MM.1S (cell line): Measurements from ENCODE around the gene YOD1.

Experiments
- DNase-seq: peaks from one replicate; pipeline ENCODE4 v3.0.0-alpha.2; 2015
- H2AFZ ChIP-seq: fragments of 300-600 bp; sonication (generic); 2 replicates; pipeline ENCODE4 v1.6.0; 2016; ENCODE audit warnings: antibody characterized with exemption, low read length
- H3F3A ChIP-seq: fragments of 300-600 bp; sonication (generic); 2 replicates; pipeline ENCODE4 v1.6.1; 2016; ENCODE audit warnings: mild to moderate bottlenecking, antibody characterized with exemption, low read length, moderate library complexity, mixed read lengths; ENCODE audit not compliant: insufficient read depth
- H3K27ac ChIP-seq: fragments of 300-600 bp; sonication (generic); 2 replicates; pipeline ENCODE4 v1.5.1; 2016; ENCODE audit warnings: mild to moderate bottlenecking, low read length
- H3K27me3 ChIP-seq: fragments of 300-600 bp; sonication (generic); replicated peaks from 2 replicates; pipeline ENCODE4 v1.6.0; 2016; ENCODE audit warnings: low read length; ENCODE audit not compliant: insufficient read depth
- H3K36me3 ChIP-seq: fragments of 300-600 bp; sonication (generic); replicated peaks from 2 replicates; pipeline ENCODE4 v1.6.1; 2016; ENCODE audit warnings: mild to moderate bottlenecking, low read length, mixed read lengths; ENCODE audit not compliant: insufficient read depth
- H3K4me1 ChIP-seq: fragments of 300-600 bp; sonication (generic); 2 replicates; pipeline ENCODE4 v1.6.1; 2016; ENCODE audit warnings: low read length, mixed read lengths
- H3K4me2 ChIP-seq: fragments of 300-600 bp; sonication (generic); 2 replicates; pipeline ENCODE4 v1.6.0; 2016; ENCODE audit warnings: low read depth, low read length
- H3K4me3 ChIP-seq: fragments of 300-600 bp; sonication (generic); 2 replicates; pipeline ENCODE4 v1.5.1; 2016; ENCODE audit warnings: low read length, mixed read lengths
- H3K79me2 ChIP-seq: fragments of 300-600 bp; sonication (generic); 2 replicates; pipeline ENCODE4 v1.6.1; 2016; ENCODE audit warnings: mixed run types, low read length, mixed read lengths
- H3K9ac ChIP-seq: fragments of 300-600 bp; sonication (generic); 2 replicates; pipeline ENCODE4 v1.6.1; 2016; ENCODE audit warnings: low read length, mixed read lengths
- H3K9me2 ChIP-seq: fragments of 300-600 bp; sonication (generic); replicated peaks from 2 replicates; pipeline ENCODE4 v1.6.1; 2016; ENCODE audit warnings: mild to moderate bottlenecking, low read length, mixed read lengths; ENCODE audit not compliant: insufficient read depth
- H3K9me3 ChIP-seq: fragments of 300-600 bp; sonication (generic); replicated peaks from 2 replicates; pipeline ENCODE4 v1.6.1; 2016; ENCODE audit warnings: mild to moderate bottlenecking, low read length, mixed read lengths; ENCODE audit not compliant: insufficient read depth
- H4K20me1 ChIP-seq: fragments of 300-600 bp; sonication (generic); 2 replicates; pipeline ENCODE4 v1.6.1; 2016; ENCODE audit warnings: mild to moderate bottlenecking, low read length, moderate library complexity, mixed read lengths; ENCODE audit not compliant: insufficient read depth
- EZH2 ChIP-seq: fragments of 300-600 bp; sonication (generic); optimal IDR thresholded peaks from 2 replicates; pipeline ENCODE3; 2017; ENCODE audit warnings: low read depth, mild to moderate bottlenecking, antibody characterized with exemption, low read length, mixed read lengths
- EZH2phosphoT487 ChIP-seq: fragments of 300-600 bp; sonication (generic); IDR thresholded peaks from 2 replicates; pipeline ENCODE4 v1.6.1; 2018; ENCODE audit warnings: antibody characterized with exemption, low read length
- TF ChIP-seq, protein P1 (sequence below): fragments of 300-600 bp; sonication (generic); IDR thresholded peaks from 2 replicates; pipeline ENCODE4 v1.5.1; 2016; ENCODE audit warnings: antibody characterized with exemption, low read length, mixed read lengths

YOD1 gene

GRCh38 chr1:207009945-207010344 lies 41.1 kb downstream of the YOD1 start:
- no peaks in the 10 kb centered on the region for H3K9me2 ChIP-seq
- H3K9me3 ChIP-seq, result no peaks in the 10 kb centered on the region
- H3K79me2 ChIP-seq, result no peaks in the 10 kb centered on the region
- H3K27me3 ChIP-seq, result peaks cover 8% of the 10 kb centered on the region; the same call in 1 of the 2 replicates
- no peaks in the 10 kb centered on the region for H3K36me3 ChIP-seq
- H4K20me1 ChIP-seq, result no peaks in the 10 kb centered on the region
- no peak overlapping the region for H3K4me3 ChIP-seq
- DNase-seq, result no peak
- no peak overlapping the region for H2AFZ ChIP-seq
- H3K27ac ChIP-seq, result no peak overlapping the region
- no peaks in the 10 kb centered on the region for H3F3A ChIP-seq
- no peak for TF ChIP-seq EZH2
- TF ChIP-seq, protein P1, sequence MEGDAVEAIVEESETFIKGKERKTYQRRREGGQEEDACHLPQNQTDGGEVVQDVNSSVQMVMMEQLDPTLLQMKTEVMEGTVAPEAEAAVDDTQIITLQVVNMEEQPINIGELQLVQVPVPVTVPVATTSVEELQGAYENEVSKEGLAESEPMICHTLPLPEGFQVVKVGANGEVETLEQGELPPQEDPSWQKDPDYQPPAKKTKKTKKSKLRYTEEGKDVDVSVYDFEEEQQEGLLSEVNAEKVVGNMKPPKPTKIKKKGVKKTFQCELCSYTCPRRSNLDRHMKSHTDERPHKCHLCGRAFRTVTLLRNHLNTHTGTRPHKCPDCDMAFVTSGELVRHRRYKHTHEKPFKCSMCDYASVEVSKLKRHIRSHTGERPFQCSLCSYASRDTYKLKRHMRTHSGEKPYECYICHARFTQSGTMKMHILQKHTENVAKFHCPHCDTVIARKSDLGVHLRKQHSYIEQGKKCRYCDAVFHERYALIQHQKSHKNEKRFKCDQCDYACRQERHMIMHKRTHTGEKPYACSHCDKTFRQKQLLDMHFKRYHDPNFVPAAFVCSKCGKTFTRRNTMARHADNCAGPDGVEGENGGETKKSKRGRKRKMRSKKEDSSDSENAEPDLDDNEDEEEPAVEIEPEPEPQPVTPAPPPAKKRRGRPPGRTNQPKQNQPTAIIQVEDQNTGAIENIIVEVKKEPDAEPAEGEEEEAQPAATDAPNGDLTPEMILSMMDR, result no peak
- TF ChIP-seq EZH2phosphoT487, result no peak
- no peak overlapping the region for H3K4me2 ChIP-seq
- no peaks in the 10 kb centered on the region for H3K4me1 ChIP-seq
- H3K9ac ChIP-seq, result no peak overlapping the region

DNA sequence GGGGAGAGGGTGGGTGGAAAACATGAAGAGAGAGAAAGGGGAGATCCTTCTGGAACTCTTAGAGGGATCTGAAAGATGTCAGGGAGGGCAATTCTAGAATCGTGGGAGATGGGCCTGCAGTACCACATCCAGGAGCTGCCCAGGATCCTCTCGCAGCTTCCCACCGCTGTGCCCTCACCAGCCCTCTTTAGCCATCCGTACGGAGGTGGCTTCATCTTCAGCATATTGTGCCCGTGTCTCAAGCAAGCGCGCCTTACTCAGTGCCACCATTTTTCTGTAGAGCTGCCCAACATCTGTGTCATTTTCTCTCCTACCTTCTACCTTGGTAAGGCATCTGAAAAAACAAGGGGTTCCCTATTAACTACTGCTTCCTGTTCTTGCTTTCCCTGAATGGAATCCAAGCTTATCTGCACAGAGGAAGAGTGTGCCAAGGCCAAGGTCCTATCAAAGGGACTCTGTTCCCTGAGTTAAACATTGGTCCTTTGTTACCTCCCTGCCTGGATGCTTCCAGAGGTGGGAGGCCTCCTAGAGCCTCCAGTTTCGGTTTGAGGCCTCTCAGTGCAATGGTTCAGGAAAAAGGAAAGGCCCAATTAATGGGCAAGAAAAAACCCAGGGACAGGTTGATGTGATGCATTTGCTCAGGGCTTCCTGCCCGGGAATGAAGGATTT lies 41.7 kb downstream of the YOD1 start:
- Histone ChIP-seq H3K9me2 (no peaks in the 10 kb centered on the region), H3F3A (no peaks in the 10 kb centered on the region), H3K27ac (no peak overlapping the region), H3K79me2 (no peaks in the 10 kb centered on the region), H3K4me1 (no peaks in the 10 kb centered on the region), H3K27me3 (peaks cover 8% of the 10 kb centered on the region; the same call in 1 of the 2 replicates), H2AFZ (no peak overlapping the region), H3K4me3 (no peak overlapping the region), H3K36me3 (no peaks in the 10 kb centered on the region), H3K9me3 (no peaks in the 10 kb centered on the region), H3K9ac (no peak overlapping the region), H3K4me2 (no peak overlapping the region), H4K20me1 (no peaks in the 10 kb centered on the region)
- no peak for TF ChIP-seq EZH2
- TF ChIP-seq, protein P1, result no peak
- TF ChIP-seq EZH2phosphoT487, result no peak
- DNase-seq, result no peak

- H3K36me3 ChIP-seq, result no peaks in the 10 kb centered on the region
- no peak for DNase-seq
- H3K4me2 ChIP-seq, result no peak overlapping the region
- TF ChIP-seq EZH2 (no peak), EZH2phosphoT487 (no peak)
- TF ChIP-seq, protein P1, result no peak
- no peak overlapping the region for H2AFZ ChIP-seq
- peaks cover 8% of the 10 kb centered on the region; the same call in 1 of the 2 replicates for H3K27me3 ChIP-seq
- no peaks in the 10 kb centered on the region for H3K9me3 ChIP-seq
- no peaks in the 10 kb centered on the region for H4K20me1 ChIP-seq
- H3F3A ChIP-seq, result no peaks in the 10 kb centered on the region
- no peaks in the 10 kb centered on the region for H3K9me2 ChIP-seq
- H3K27ac ChIP-seq, result no peak overlapping the region
- H3K79me2 ChIP-seq, result no peaks in the 10 kb centered on the region
- no peak overlapping the region for H3K4me3 ChIP-seq
- H3K4me1 ChIP-seq, result no peaks in the 10 kb centered on the region
- no peak overlapping the region for H3K9ac ChIP-seq
Observed at GRCh38 chr1:207007352-207008033, 43.5 kb downstream of the YOD1 start.
